Aorta (tissue), 5 donors: Measurements from ENCODE around the gene CHST2. TPM values are rescaled to one million over a fixed set of nuclear protein-coding genes. Genes with fewer than 3 reads are reported as not detected.

Source experiments
- ATAC-seq: fragments of 200-7000 bp; cut with Tn5 transposase; one replicate; pipeline ENCODE4 v1.9.1; 2022; ENCODE audit warnings: moderate library complexity; ENCODE audit not compliant: low FRiP score
- DNase-seq, 2 donors: peaks; one replicate each; pipeline ENCODE4 v3.0.0-alpha.2; 2020
- H3K27ac ChIP-seq, 2 donors: one replicate each; pipeline ENCODE4 v1.5.1; 2013; ENCODE audit warnings: low read length in 2 of 2, mild to moderate bottlenecking in 2 of 2, moderate library complexity in 2 of 2, control low read depth in 1 of 2, inconsistent platforms in 1 of 2, low read depth in 1 of 2
- H3K27me3 ChIP-seq, 2 donors: one replicate each; pipeline ENCODE4 v1.6.1; 2013; ENCODE audit warnings: control low read depth in 1 of 2, low read length in 1 of 2, mild to moderate bottlenecking in 1 of 2, moderate library complexity in 1 of 2; ENCODE audit not compliant: insufficient read depth in 2 of 2, control insufficient read depth in 1 of 2
- H3K36me3 ChIP-seq, 2 donors: one replicate each; pipeline ENCODE4 v1.6.1; 2013; ENCODE audit warnings: control low read depth in 1 of 2, low read length in 1 of 2, mild to moderate bottlenecking in 1 of 2; ENCODE audit not compliant: insufficient read depth in 2 of 2, control insufficient read depth in 1 of 2
- H3K4me1 ChIP-seq, 2 donors: one replicate each; pipeline ENCODE4 v1.6.1; 2013; ENCODE audit warnings: low read length in 2 of 2, control low read depth in 1 of 2, mild to moderate bottlenecking in 1 of 2, moderate library complexity in 1 of 2; ENCODE audit not compliant: insufficient read depth in 2 of 2, control insufficient read depth in 1 of 2
- H3K4me3 ChIP-seq, 2 donors: one replicate each; pipeline ENCODE4 v1.5.1; 2013; ENCODE audit warnings: low read length in 2 of 2, control low read depth in 1 of 2, mild to moderate bottlenecking in 1 of 2
- H3K9me3 ChIP-seq: one replicate; pipeline ENCODE4 v1.6.1; 2013; ENCODE audit warnings: mild to moderate bottlenecking, low read length; ENCODE audit not compliant: control insufficient read depth
- WGBS, 2 donors: extraction: QIAGEN DNeasy Blood & Tissue Kit; methylation state at CpG; one replicate each; pipeline ENCODE4 v1.1.7; 2013; 5-methylcytosine and 5-hydroxymethylcytosine counted together
- intact Hi-C, 2 donors: fragments of 100-400 bp; cut with DNase I; formaldehyde crosslinking; loops; one replicate each; pipeline versions ENCODE4 v1.14.2 to v1.15.0; 2022
- polyA plus RNA-seq, 2 donors: library from polyadenylated mRNA; stranded (reverse); fragments of 200-250 nt; gene quantifications; one replicate each; pipeline ENCODE4 v1.2.3, GENCODE V29; 2013
- total RNA-seq, 2 donors: library from RNA; stranded (reverse); fragmentation: NEBNext Ultra II Directional; extraction: Animal tissue kit (Norgen Biotek cat#: 25700); gene quantifications; one replicate each; pipeline ENCODE4 v1.2.1, GENCODE V29; 2021
- donor health status: healthy with polysubstance abuse.
- donor health status: Bipolar disorder and iron deficiency.
- donor health status: DM: no; HTN: no; CAD: no.
- donor health status: DM: no; HTN: no; CAD: no.
- donor health status: DM: yes; HTN: yes; CAD: no.

The CHST2 gene
- total and polyA plus RNA-seq, 4 donors, result 0.50 to 3.7 (median 2.7) TPM

DNA sequence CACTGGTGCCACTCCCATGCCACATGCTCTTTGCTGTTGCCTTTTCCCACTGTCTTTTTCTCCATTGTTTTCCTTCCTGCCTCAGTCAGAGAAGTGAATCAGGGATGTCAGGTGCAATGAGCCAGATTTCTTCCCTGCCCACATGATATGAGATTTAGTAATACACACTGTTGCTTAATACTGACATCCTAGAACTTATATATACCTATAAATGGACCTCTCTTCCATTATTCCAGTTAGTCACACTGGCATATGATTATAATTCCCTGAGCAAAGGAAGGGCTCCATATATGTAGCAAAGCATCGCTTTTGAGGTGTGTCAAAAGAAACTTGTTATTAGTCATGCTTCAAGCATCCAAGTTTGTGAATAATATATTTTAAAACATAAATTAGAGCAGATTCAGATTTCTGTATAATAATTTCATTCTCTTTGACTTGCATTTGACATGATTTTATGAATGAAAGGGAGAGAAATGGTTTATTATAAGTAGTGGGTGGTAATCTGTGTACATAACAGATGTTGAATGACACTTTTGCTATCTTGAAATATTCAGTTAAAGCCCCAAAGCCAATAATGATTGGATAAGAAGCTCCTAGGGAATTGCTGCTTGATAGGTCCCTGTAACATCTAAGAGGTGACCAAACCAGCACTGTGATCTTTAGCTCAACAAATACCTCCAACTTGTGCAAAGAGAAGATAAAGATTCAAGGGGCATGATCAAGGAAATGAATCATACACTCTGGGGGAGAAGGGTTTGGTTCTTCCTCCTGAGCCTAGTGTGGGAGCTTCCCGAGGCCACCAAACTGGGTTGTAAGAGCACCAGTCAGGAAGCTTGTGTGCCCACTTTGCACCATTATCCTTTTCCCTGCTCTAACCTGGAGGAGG, 48.6 kb downstream of the CHST2 start:
- Histone ChIP-seq H3K4me1 (no peaks in the 10 kb centered on the region), H3K36me3 (no peaks in the 10 kb centered on the region), H3K4me3 (no peak overlapping the region), H3K9me3 (no peaks in the 10 kb centered on the region), H3K27me3 (no peaks in the 10 kb centered on the region), H3K27ac (no peak overlapping the region)
- intact Hi-C loops, result no loop called here
- ATAC-seq, result no peak
- 91 to 95% methylated on average over 2 of the region's 2 CpGs for WGBS, 2 donors
- no peak for DNase-seq

DNA sequence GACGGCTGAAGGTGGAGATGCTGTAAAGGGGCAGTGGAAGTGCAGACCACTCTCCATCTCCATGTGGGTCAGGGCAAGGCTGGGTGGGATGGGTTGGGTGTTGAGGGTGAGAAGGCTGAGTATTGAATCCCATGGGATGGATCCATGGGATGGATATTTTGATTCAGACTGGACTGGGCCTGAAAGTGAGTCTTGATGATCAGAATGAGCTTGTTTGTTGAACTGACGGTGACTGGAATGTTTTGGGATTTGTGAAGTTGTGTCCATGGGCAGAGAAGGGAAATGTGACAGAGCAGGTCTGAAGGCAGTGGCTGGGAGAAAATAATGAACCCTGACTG, 49.3 kb downstream of the CHST2 start:
- no peak overlapping the region for H3K4me3 ChIP-seq
- no peaks in the 10 kb centered on the region for H3K4me1 ChIP-seq
- 92 to 97% methylated on average over 2 of the region's 2 CpGs for WGBS, 2 donors
- H3K36me3 ChIP-seq, result no peaks in the 10 kb centered on the region
- H3K27ac ChIP-seq, result no peak overlapping the region
- H3K9me3 ChIP-seq, result no peaks in the 10 kb centered on the region
- DNase-seq (no peak), ATAC-seq (no peak)
- H3K27me3 ChIP-seq, result no peaks in the 10 kb centered on the region
- intact Hi-C loops, result no loop called here

DNA sequence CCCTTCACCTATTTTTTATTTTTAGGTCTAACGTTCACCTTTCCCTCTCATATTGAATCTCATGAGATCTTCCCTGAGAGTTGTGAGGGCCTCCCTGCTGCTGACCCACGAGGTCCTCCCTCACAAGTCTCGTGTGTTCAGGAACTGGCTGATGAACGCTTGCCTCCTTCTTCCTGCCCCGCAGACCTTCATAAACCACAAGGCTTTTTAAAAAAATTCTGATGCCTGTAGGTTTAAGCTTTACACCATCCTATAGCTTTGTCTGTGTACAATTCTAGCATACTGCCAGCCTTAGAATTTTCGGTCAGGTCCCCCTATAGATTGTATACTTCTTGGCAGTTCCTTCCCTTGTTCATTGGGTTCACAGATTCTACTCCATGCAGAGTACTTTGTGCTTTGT, 50.5 kb downstream of the CHST2 start:
- WGBS, 2 donors, result 90 to 94% methylated on average over 6 of the region's 6 CpGs
- H3K27me3 ChIP-seq, result no peaks in the 10 kb centered on the region
- peaks cover 1% of the 10 kb centered on the region for H3K9me3 ChIP-seq
- intact Hi-C loops, result no loop called here
- no peak for DNase-seq
- H3K4me3 ChIP-seq, result no peak overlapping the region
- H3K27ac ChIP-seq, result no peak overlapping the region
- no peak for ATAC-seq
- H3K4me1 ChIP-seq, result no peaks in the 10 kb centered on the region
- no peaks in the 10 kb centered on the region for H3K36me3 ChIP-seq

DNA sequence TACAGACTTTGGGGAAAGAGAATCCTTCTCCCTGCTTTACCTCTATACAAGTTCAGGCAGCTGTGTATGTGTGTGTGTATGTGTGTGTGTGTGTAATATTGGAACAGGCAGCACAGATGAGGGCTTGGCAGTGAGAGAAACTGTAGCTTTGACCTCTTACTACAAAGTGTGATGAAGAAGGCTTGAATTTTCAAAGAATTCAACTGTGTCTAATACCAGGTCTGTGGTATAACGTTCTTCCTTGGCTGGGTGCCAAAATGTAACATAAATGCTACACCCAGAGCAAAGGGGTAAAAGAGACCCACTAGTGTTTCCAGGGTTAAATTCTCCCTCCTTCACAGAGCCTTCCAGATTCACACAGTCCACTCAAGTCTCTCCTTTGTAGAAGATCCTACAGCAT, 51.1 kb downstream of the CHST2 start:
- intact Hi-C loops, result no loop called here
- WGBS, 2 donors, result 0% methylated on average over 1 of the region's 1 CpG
- Histone ChIP-seq H3K27ac (no peak overlapping the region), H3K4me3 (no peak overlapping the region), H3K27me3 (no peaks in the 10 kb centered on the region), H3K36me3 (no peaks in the 10 kb centered on the region), H3K4me1 (no peaks in the 10 kb centered on the region), H3K9me3 (peaks cover 1% of the 10 kb centered on the region)
- DNase-seq, result no peak
- ATAC-seq, result peak; percentile 15

DNA sequence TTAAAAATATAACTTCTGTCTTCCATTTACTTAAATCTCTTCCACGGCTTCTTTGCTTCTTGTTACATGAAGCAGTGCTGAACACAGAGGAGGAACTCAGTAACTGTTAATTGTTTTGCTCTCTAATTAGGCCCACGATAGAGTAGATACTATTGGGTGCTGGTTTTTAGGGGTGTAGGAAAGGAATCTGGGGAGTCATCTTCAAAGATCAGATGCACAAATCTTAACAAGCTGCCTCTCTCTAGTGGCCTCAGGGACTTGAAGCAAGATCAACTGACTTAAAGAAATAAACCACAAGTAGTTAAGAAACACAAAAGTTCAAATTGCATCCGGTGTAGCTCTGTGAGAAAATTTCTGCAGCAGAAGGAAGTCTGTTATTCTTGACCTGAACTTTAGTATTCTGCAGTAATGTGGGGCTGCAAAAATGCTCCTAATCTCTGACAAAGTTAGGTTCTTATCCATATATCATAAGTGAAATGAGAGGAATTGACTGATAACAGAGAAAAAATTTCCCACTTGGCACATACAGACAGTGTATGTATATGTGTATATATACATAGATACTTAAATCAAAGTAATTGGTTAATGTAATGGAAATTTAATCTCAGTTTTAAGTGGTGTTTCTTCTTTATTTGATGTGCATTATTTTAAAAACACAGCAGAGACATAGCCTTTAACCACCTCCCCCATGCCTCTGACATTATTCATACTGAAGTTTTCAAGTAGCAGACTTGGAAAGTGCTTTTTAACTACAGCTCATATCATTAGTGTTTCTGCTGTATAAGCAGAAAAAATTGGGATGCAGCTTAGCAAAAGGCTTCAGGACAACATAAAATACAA, 51.8 kb downstream of the CHST2 start:
- H3K4me3 ChIP-seq, result no peak overlapping the region
- peaks cover 1% of the 10 kb centered on the region for H3K9me3 ChIP-seq
- DNase-seq (no peak), ATAC-seq (no peak)
- no peaks in the 10 kb centered on the region for H3K36me3 ChIP-seq
- WGBS, 2 donors, result 35% methylated on average over 3 of the region's 3 CpGs
- no peak overlapping the region for H3K27ac ChIP-seq
- intact Hi-C loops, result no loop called here
- H3K27me3 ChIP-seq, result no peaks in the 10 kb centered on the region
- no peaks in the 10 kb centered on the region for H3K4me1 ChIP-seq

DNA sequence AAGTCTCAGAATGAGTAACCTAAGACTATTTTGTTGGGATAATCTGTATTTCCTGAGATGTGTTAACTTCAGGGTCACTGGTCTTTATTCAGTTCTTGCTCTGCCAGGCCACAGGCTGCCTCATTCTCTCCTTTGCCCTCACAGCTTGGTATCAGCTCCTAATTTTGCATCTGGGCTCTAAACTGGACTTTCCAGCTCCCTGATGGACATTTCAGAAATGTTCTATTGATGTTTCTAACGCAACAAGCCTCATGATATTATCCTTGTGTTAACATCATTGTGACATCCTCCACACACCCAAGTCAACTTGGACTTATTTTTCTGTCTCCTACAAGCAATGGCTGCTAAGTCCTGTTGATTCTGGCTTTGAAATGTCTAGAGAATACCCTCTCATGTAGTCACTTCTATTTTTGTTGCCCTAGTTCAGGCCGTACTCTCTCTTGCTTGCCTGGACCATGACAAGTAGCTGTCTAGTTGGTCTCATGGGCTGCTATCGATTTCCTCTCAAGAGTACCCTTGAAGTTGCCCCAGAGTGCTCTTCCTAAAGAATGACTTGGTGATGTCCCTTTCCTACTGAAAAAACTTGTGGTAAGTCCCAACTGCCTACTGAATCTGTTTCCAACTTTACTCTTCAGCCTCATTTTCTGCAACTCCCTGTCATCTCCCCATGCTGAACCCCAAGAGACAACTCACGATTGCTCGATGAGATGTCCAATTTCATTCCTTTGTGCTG, 52.7 kb downstream of the CHST2 start:
- no peaks in the 10 kb centered on the region for H3K4me1 ChIP-seq
- H3K27me3 ChIP-seq, result no peaks in the 10 kb centered on the region
- 83 to 85% methylated on average over 5 of the region's 5 CpGs for WGBS, 2 donors
- no peak overlapping the region for H3K4me3 ChIP-seq
- H3K36me3 ChIP-seq, result no peaks in the 10 kb centered on the region
- no peak overlapping the region for H3K27ac ChIP-seq
- intact Hi-C loops, result no loop called here
- DNase-seq (no peak), ATAC-seq (no peak)
- peaks cover 1% of the 10 kb centered on the region for H3K9me3 ChIP-seq

DNA sequence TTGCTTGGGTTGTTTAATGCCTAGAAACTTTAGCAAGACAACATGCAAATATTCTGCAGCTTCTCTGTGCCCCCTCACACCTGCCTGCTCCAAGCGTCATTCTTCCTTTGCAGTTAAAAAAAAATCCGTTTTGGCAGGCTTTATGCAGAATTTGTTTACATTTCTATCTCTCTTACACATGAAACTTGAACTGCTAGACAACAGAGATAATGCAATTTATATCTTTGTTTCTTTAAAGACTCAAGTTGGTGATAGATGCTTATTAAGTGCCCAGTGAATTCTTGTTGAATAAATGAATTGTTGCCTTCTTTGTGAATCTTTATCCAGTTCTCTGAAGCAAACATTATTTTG, 53.2 kb downstream of the CHST2 start:
- Histone ChIP-seq H3K4me3 (no peak overlapping the region), H3K27me3 (no peaks in the 10 kb centered on the region), H3K36me3 (no peaks in the 10 kb centered on the region), H3K9me3 (peaks cover 1% of the 10 kb centered on the region), H3K27ac (no peak overlapping the region), H3K4me1 (no peaks in the 10 kb centered on the region)
- no peak for ATAC-seq
- DNase-seq, result no peak
- intact Hi-C loops, result no loop called here
- WGBS, 2 donors, result 79 to 84% methylated on average over 2 of the region's 2 CpGs

DNA sequence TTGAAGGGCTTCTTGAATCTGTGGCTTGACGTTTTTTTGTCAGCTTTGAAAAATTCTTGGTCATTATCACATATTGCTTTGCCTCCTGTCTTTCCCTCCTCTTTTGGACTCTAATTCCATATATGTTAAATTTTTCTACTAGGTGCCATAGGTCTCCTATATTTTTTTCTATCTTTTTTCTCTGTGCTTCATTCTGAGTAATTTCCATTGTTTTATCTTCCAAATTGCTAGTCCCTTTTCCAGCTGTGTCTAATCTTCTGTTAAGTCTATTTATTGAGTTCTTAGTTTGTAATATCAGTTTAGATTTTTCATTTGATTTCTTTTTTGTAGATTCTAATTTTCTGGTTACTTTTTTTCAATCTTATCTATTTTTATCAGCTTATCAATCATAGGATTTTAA, 53.7 kb downstream of the CHST2 start:
- Histone ChIP-seq H3K36me3 (no peaks in the 10 kb centered on the region), H3K27me3 (no peaks in the 10 kb centered on the region), H3K4me1 (no peaks in the 10 kb centered on the region), H3K9me3 (peaks cover 1% of the 10 kb centered on the region), H3K27ac (no peak overlapping the region), H3K4me3 (no peak overlapping the region)
- intact Hi-C loops, result no loop called here
- DNase-seq (no peak), ATAC-seq (no peak)
- WGBS, 2 donors, result 69 to 74% methylated on average over 1 of the region's 1 CpG
